ENCODE measurements around the gene CCDC9.
A peak's percentile ranks its signal among the peaks of the same experiment; 100 is the strongest.

The CCDC9 gene

DNA sequence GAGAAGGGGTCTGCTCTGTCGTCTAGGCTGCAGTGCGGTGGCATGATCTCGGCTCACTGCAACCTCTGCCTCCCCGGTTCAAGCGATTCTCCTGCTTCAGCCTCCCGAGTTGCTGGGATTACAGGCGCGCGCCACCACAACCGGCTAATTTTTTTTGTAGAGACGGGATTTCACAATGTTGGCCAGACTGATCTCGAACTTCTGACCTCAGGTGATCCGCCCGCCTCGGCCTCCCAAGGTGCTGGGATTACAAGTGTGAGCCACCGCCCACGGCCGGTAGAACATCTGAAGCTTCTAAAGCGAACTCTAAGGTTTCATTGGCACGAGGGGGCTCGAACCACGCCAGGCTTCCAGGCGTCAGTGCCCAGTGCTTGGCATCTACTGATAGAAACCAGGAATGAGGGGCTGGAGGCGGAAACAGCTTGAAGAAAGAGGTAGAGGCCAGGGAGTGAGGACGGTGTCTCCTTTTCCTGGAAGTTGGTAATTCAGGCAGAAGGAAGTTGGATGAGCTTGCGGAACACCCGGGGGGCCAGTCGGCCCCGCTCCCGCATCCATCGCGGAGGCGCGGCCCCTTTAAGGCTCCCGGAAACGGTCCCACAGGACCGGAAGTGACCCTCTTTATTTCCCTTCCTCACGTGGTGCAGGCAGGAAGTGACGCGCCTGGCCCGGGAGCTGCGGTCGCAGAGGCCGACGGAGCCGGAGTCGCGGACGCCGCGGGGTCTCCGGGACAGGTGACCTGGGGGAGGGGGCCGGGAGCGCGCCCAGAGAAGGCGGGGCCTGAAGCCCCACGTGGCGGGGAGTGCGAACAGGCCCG is at the start of gene CCDC9:
Gene CCDC9, plus strand, starts transcription at position 647 of the 814 bp plus-strand sequence. CDS start 1,876 bp downstream, outside the sequence.
- peak; percentile 83 to 91 (median 87) for DNase-seq (ENCODE audit: low read depth in 2 of 3, low spot score in 2 of 3)

DNA sequence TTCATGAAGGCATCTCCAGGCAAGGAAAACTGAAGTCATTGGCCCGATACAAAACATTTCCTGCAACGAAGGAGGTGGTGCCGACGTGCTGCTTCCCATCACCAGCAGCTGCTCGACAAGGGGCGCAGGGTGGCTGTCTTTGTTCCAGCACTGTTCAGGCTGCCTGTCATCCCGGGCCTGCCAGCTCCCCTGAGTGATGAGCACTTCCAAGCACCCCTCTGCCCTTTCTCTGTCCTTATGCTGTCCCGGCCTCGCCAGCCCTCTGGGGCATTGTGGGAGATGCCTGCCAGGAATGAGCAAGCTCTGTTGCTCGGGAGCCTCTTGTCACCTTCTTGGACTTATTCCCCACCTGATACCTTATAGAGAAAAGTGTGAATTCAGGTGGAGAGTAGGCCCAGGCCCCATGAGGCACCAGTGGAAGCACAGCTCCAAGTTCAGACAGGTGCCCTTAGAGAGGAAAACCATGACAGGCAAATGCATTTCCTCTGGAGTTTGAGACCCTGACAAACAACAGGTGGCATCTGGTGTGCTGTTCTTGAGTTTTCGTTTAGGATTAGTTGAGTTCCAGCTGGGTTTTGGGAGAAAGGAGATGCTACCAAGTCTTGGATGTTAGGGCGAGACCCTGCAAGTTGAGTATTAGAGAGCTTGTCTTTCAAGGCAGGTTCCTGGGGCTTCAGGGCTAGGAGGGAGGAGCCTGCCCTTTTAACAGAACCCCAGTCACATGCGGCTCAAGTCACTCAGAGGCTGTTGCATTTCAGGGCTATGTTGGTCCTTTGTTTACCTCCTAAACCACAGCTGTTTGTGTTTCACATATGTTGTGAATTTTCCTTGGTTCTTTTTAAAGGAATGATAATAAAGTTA is 46.8 kb upstream of the CCDC9 start:
- DNase-seq (ENCODE audit: low read depth in 2 of 3, low spot score in 2 of 3): no peak

DNA sequence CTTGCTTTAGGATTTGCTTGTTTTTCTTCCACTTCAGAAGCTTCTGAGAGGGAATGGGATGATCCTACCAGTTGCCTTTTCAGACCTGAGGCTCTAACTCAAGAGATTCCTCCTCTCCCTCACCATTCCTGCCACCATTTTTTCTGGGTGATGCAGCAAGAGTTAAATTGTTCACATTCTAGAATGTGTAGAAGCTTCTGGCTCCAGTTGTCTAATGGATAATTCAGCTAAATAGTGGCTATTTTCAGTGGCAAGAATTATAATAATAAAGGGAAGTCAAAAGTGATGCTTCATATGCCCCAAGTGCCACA is 46.2 kb upstream of the CCDC9 start:
- DNase-seq (ENCODE audit: low read depth in 2 of 3, low spot score in 2 of 3): no peak

GRCh38 chr19:47210689-47211316 is 45.5 kb upstream of the CCDC9 start:
- DNase-seq (ENCODE audit: low read depth in 2 of 3, low spot score in 2 of 3): peak in 2 of 3 experiments; percentile 24 to 69

DNA sequence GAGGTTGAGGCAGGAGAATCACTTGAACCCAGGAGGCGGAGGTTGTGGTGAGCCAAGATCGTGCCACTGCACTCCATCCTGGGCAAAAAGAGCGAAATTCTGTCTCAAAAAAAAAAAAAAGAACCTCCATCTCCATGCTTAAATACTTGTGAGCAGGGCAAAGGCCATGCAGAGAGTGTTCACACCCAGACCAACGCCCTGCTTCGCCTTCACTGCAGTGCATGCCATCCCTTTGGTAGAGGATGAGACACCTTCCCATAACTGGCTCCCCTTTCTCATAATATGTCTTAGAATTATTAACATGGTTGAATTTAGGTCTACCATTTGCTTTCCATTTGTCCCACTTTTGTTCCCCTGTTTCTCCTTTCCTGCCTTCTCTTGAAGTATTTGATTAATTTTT is 40.7 kb upstream of the CCDC9 start:
- no peak for DNase-seq (ENCODE audit: low read depth in 2 of 3, low spot score in 2 of 3)

- DNase-seq (ENCODE audit: low read depth in 2 of 3, low spot score in 2 of 3): no peak
Measured at GRCh38 chr19:47221080-47221841, 35.1 kb upstream of the CCDC9 start.

GRCh38 chr19:47221890-47222289 is 34.4 kb upstream of the CCDC9 start:
- no peak for DNase-seq (ENCODE audit: low read depth in 2 of 3, low spot score in 2 of 3)

DNA sequence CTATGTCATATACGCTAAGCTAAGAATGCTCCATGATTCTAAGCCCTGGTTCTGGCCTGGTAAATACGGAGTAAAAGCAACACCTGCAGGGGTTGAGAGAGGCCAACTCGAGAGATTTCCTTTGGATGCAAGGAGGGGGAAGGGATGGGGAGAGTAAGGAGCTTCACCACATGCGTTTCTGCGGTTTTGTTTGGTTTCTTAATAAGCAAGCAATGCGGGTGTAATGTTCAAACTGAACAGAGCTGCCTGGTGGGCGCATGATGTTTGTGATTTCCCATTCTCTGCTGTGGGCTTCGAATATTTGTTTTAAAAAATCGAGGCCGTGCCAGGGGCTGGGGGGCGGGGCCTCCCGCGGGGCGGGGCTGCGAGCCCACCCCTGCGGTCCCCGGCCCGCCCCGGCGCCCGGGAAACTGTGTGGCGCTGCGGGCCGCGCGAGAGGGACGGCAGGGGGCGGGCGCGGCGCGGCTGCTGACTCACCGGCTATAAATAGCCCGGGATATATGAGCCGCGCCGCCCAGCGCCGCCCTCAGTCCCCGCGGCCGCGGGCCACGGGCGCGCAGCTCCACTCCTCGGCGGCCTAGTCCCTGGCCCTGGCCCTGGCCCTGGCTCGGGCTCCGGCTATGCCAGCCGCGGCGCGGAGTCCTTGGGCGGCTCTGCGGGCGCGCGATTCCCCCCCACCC is 30.4 kb upstream of the CCDC9 start:
- DNase-seq (ENCODE audit: low read depth in 2 of 3, low spot score in 2 of 3): peak; percentile 69 to 79 (median 73)

- peak in 1 of 3 experiments; percentile 25 for DNase-seq (ENCODE audit: low read depth in 2 of 3, low spot score in 2 of 3)
Measured at GRCh38 chr19:47226426-47227351, 29.6 kb upstream of the CCDC9 start.

- peak in 1 of 3 experiments; percentile 26 for DNase-seq (ENCODE audit: low read depth in 2 of 3, low spot score in 2 of 3)
Measured at GRCh38 chr19:47227352-47228167, 28.8 kb upstream of the CCDC9 start.

- DNase-seq (ENCODE audit: low read depth in 2 of 3, low spot score in 2 of 3): peak in 1 of 3 experiments; percentile 17
Measured at GRCh38 chr19:47228168-47228936, 28.0 kb upstream of the CCDC9 start.

DNA sequence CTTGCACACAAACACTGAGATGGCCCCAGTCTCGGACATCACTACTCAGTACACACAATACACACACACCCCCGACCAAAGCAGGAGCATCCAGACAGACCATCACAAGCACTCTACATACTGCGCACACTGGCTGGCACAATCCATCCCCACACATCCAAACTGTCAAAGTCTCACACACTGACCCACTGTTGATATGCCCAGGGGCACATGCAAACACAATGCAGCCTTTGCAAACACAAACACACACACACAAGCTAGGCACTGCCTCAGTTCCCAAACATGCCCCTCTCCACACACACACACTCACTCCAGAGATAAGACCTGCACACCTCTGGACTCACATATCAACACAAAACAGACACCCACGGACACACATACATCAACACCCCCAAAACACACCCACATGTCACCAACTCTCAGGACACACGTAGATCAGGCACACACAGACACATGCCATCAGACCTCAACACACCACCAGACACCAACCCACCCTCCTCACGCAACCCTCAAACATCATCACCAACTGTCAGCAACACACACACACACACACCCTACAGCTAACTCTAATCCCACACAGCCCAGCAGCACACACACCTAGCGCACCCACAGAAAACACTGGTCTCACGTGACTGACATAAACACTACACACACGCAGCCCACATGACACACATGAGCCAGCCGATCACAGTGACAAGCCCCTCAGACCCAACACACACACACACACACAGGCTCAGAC is 27.2 kb upstream of the CCDC9 start:
- no peak for DNase-seq (ENCODE audit: low read depth in 2 of 3, low spot score in 2 of 3)

DNA sequence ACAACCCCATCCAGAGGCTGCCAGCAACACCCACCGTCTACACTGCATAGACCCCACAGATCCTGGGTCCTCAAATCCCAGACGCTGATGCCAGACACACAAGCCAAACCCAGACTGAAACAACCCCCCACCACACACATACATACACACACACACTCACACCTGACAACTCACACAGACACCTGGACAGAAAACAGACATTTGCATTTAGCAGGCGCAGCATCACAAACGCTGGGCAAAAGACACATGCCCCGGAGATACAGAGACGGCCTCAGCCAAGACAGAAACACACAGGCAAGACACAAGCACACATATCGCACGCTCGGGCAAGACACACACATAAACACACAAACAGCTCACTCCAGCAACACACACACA is 26.7 kb upstream of the CCDC9 start:
- no peak for DNase-seq (ENCODE audit: low read depth in 2 of 3, low spot score in 2 of 3)

DNA sequence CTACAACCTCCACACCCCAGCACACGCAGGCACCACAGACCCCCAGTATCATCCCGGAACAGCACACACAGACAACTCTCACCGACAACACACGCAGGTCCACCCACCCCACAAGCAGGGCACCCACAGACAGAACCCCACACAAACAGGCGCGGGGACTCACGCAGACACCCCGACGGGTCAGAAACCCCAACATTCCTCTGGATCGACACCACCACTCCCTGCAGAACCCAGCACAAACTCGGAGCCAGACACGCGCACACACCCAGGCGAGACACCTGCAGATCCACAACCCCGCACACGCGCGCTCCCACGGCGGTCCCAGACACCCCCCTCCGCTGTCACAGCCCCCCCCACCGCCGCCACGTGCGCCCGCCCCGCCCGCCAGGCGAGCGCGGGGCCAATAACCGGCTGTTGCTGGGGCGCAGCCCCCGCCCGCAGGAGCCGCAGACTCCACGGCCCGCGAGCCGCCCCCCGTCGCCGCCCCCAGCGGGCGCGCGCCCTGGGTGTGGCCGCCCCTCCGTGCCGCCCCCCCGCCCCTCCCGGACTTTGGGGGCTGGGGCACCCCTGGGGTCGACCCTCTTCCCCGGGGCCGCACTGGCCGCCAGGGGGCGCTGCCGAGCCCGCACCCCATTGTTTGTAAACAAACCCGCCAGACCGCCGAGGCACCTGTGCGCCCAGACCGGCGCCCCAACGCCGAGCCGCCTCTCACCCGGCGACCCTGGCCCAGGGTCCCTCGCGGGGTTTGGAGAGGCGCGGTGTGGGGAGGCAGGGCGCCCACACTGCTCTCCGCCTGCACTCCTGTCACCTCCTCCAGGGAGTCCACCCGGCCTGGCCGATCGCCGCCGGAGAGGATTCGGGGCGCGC is 26.0 kb upstream of the CCDC9 start:
- peak in 1 of 3 experiments; percentile 87 for DNase-seq (ENCODE audit: low read depth in 2 of 3, low spot score in 2 of 3)

GRCh38 chr19:47230921-47231214 is 25.5 kb upstream of the CCDC9 start, which contains the start of gene BBC3:
BBC3 (minus strand) TSS chr19:47231199; CDS start chr19:47228431, 2,768 bp downstream.
- no peak for DNase-seq (ENCODE audit: low read depth in 2 of 3, low spot score in 2 of 3)

Data from activated CD8-positive, alpha-beta memory T cell treated with anti-CD3 and anti-CD28 coated beads for 48 hours (primary cell).